Measurements from ENCODE around the gene CBLC. TPM values are rescaled to one million over a fixed set of nuclear protein-coding genes. Genes with fewer than 3 reads are reported as not detected.

CBLC gene
- total RNA-seq, 1 experiment from 2014 or later, result 54.3 TPM

DNA sequence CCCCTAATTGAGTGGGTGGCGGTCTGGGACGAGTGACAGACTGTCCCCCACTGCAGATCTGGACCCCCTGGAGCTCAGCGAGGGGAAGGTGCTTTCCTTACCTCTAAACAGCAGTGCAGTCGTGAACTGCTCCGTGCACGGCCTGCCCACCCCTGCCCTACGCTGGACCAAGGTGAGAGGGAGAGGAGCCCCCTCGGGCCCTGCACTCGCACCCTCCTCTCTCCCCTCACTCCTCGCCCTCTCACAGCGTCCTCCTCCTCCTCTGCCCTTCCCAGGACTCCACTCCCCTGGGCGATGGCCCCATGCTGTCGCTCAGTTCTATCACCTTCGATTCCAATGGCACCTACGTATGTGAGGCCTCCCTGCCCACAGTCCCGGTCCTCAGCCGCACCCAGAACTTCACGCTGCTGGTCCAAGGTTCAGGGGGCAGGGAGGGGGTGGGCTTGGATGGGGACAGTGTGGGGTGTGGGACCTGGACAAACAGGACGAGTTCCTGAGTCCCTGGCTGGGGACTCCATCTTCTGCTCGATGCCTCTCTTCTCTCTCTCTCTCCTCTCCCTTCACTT, 40.9 kb downstream of the CBLC start:
- BruUV-seq (replicated peaks), result no TSS peak
- no peak overlapping the region for H3K27ac Mint-ChIP-seq (ENCODE audit: unreplicated experiment)
- peaks cover 17% of the 10 kb centered on the region for H3K27me3 Mint-ChIP-seq (ENCODE audit: unreplicated experiment)
- H3K36me3 Mint-ChIP-seq (ENCODE audit: insufficient read depth, unreplicated experiment), result peaks cover 25% of the 10 kb centered on the region
- intact Hi-C loops (cut with micrococcal nuclease; ENCODE audit: unreplicated experiment), result no loop called here
- CTCF ChIA-PET, result interaction anchor here (1.4 kb wide), 1 partner anchor 11 kb away, joined by 4 read pairs; no protein-coding TSS in a partner anchor
- no peak overlapping the region for H3K4me3 Mint-ChIP-seq (ENCODE audit: low read depth, unreplicated experiment)
- peaks cover 14% of the 10 kb centered on the region for H3K4me1 Mint-ChIP-seq (ENCODE audit: low read depth, unreplicated experiment)
- H3K9me3 Mint-ChIP-seq (ENCODE audit: low read depth, unreplicated experiment), result no peaks in the 10 kb centered on the region
- no peak for DNase-seq
- TF ChIP-seq, protein P1, sequence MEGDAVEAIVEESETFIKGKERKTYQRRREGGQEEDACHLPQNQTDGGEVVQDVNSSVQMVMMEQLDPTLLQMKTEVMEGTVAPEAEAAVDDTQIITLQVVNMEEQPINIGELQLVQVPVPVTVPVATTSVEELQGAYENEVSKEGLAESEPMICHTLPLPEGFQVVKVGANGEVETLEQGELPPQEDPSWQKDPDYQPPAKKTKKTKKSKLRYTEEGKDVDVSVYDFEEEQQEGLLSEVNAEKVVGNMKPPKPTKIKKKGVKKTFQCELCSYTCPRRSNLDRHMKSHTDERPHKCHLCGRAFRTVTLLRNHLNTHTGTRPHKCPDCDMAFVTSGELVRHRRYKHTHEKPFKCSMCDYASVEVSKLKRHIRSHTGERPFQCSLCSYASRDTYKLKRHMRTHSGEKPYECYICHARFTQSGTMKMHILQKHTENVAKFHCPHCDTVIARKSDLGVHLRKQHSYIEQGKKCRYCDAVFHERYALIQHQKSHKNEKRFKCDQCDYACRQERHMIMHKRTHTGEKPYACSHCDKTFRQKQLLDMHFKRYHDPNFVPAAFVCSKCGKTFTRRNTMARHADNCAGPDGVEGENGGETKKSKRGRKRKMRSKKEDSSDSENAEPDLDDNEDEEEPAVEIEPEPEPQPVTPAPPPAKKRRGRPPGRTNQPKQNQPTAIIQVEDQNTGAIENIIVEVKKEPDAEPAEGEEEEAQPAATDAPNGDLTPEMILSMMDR (IDR thresholded peaks at IDR 0.05; ENCODE audit: unreplicated experiment), result no peak

DNA sequence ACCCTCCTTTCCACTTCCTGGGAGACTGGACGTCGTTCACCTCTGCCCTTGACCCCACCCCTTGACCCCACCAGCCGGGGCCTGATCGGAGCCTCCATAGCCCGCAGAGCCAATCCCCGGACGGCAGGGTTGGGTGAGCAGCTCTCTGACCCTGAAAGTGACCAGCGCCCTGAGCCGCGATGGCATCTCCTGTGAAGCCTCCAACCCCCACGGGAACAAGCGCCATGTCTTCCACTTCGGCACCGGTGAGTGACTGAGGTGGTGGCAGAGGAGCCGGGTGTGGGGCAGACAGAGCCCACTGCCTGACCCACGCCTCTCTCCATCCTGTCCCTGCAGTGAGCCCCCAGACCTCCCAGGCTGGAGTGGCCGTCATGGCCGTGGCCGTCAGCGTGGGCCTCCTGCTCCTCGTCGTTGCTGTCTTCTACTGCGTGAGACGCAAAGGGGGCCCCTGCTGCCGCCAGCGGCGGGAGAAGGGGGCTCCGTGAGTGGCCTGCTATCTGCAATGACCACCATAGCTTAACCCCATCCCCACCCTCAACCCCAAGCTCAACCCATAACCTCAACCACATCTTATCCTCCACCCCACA, 41.6 kb downstream of the CBLC start:
- TF ChIP-seq, protein P1 (IDR thresholded peaks at IDR 0.05; ENCODE audit: unreplicated experiment), result no peak
- no peak for DNase-seq
- Mint-ChIP-seq H3K4me1 (ENCODE audit: low read depth, unreplicated experiment) (peaks cover 14% of the 10 kb centered on the region), H3K36me3 (ENCODE audit: insufficient read depth, unreplicated experiment) (peaks cover 20% of the 10 kb centered on the region), H3K4me3 (ENCODE audit: low read depth, unreplicated experiment) (no peak overlapping the region), H3K27ac (ENCODE audit: unreplicated experiment) (no peak overlapping the region), H3K9me3 (ENCODE audit: low read depth, unreplicated experiment) (no peaks in the 10 kb centered on the region), H3K27me3 (ENCODE audit: unreplicated experiment) (peaks cover 17% of the 10 kb centered on the region)
- CTCF ChIA-PET, result interaction anchor here (0.8 kb wide), 1 partner anchor 9 kb away, joined by 7 read pairs; no protein-coding TSS in a partner anchor
- intact Hi-C loops (cut with micrococcal nuclease; ENCODE audit: unreplicated experiment), result no loop called here
- BruUV-seq (replicated peaks), result no TSS peak

DNA sequence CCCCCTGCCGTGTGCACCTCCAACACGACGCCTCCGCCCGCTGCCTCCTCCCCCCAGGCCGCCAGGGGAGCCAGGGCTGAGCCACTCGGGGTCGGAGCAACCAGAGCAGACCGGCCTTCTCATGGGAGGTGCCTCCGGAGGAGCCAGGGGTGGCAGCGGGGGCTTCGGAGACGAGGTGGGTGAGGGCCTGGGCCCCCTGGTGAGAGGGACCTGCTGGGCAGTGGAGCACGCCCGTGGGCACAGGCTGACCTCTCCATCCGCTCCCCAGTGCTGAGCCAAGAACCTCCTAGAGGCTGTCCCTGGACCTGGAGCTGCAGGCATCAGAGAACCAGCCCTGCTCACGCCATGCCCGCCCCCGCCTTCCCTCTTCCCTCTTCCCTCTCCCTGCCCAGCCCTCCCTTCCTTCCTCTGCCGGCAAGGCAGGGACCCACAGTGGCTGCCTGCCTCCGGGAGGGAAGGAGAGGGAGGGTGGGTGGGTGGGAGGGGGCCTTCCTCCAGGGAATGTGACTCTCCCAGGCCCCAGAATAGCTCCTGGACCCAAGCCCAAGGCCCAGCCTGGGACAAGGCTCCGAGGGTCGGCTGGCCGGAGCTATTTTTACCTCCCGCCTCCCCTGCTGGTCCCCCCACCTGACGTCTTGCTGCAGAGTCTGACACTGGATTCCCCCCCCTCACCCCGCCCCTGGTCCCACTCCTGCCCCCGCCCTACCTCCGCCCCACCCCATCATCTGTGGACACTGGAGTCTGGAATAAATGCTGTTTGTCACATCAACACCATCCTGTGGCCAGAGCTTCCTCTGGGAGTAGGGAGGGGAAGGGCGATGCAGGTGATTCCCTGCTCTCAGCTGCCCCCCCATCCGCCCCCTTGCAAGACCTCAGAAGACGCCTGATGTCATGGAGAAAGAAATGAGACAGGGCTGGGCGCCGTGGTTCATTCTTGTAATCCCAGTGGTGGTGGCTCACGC, 43.2 kb downstream of the CBLC start:
- DNase-seq, result no peak
- H3K4me3 Mint-ChIP-seq (ENCODE audit: low read depth, unreplicated experiment), result no peak overlapping the region
- intact Hi-C loops (cut with micrococcal nuclease; ENCODE audit: unreplicated experiment), result no loop called here
- BruUV-seq (replicated peaks), result no TSS peak
- CTCF ChIA-PET, result interaction anchor here (0.5 to 0.8 kb wide), 2 partner anchors 86 to 132 kb away, joined by 3 to 4 read pairs; no protein-coding TSS in a partner anchor
- peaks cover 20% of the 10 kb centered on the region for H3K36me3 Mint-ChIP-seq (ENCODE audit: insufficient read depth, unreplicated experiment)
- H3K4me1 Mint-ChIP-seq (ENCODE audit: low read depth, unreplicated experiment), result peaks cover 14% of the 10 kb centered on the region
- peaks cover 25% of the 10 kb centered on the region for H3K27me3 Mint-ChIP-seq (ENCODE audit: unreplicated experiment)
- H3K27ac Mint-ChIP-seq (ENCODE audit: unreplicated experiment), result no peak overlapping the region
- H3K9me3 Mint-ChIP-seq (ENCODE audit: low read depth, unreplicated experiment), result no peaks in the 10 kb centered on the region
- TF ChIP-seq, protein P1 (IDR thresholded peaks at IDR 0.05; ENCODE audit: unreplicated experiment), result no peak

DNA sequence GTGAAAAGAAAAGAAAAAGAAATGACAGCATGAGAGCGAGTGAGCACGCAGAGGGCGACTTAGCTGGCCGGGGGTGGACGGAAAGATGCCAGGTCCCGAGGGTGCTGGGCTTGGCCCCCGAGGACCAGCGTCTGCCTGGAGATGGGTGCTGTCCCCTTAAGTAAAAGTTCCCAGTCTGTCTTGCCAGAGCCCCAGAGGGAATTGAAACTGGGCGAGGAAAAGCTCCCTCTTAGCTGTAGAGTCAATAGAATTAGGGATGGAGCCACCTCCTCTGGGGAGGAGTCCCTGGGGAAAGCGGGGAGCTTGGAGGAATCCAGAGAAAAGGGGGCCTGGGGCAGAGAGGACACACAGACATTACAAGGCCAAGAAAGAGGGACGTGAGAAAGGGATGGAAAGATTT, 44.5 kb downstream of the CBLC start:
- Mint-ChIP-seq H3K4me1 (ENCODE audit: low read depth, unreplicated experiment) (peaks cover 14% of the 10 kb centered on the region), H3K4me3 (ENCODE audit: low read depth, unreplicated experiment) (no peak overlapping the region), H3K27me3 (ENCODE audit: unreplicated experiment) (peaks cover 37% of the 10 kb centered on the region), H3K27ac (ENCODE audit: unreplicated experiment) (no peak overlapping the region), H3K9me3 (ENCODE audit: low read depth, unreplicated experiment) (no peaks in the 10 kb centered on the region), H3K36me3 (ENCODE audit: insufficient read depth, unreplicated experiment) (peaks cover 20% of the 10 kb centered on the region)
- TF ChIP-seq, protein P1 (IDR thresholded peaks at IDR 0.05; ENCODE audit: unreplicated experiment), result no peak
- intact Hi-C loops (cut with micrococcal nuclease; ENCODE audit: unreplicated experiment), result no loop called here
- CTCF ChIA-PET, result interaction anchor here (0.8 kb wide), 1 partner anchor 87 kb away, joined by 3 read pairs; no protein-coding TSS in a partner anchor
- no TSS peak for BruUV-seq (replicated peaks)
- no peak for DNase-seq

Measured in Calu3 (cell line).